ENCODE results near the gene LZTS2.
"Not testable (repeated sequence)": the region's sequence is repeated elsewhere in the genome, so short reads cannot be mapped to it uniquely, and the experiment has no call there.

The LZTS2 gene

GRCh38 chr10:101034404-101034803 is 34.8 kb downstream of the LZTS2 start:
- not testable (repeated sequence) for DNase-seq

GRCh38 chr10:101035314-101035713 is 35.7 kb downstream of the LZTS2 start:
- no peak for DNase-seq

DNA sequence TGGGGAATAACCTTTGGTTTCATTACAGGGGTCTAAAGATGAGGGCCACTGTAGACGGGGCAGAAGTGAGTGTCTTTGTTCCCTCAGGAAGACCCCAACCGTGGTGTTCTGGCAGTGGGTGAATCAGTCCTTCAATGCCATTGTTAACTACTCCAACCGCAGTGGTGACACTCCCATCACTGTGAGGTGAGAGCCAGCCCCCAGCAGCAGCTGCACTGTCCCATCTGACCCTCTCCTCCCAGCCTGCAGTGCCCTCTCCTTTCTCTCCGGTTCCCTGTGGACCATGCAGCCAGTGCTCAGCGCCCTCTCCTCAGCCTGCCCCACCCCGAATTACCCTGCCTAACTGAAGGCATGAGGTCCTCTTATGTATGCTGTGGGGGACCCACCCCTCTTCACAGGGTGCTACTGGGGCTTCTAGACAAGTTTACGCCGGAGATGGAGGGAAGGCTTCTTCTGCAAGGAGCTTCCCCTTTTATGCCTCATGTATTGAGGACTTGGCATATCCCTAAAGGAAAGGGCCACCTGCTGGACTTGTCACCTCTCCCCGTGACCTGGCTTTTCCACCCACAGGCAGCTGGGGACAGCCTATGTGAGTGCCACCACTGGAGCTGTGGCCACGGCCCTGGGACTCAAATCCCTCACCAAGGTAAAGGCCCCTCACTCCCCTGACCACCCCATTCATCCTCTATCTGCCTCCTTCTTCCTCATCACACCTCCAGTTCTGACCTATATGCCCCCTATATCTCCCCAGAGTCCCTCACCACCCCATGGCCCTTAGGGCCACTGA is 36.5 kb downstream of the LZTS2 start:
- no peak for DNase-seq

- DNase-seq = no peak
These were observed 37.1 kb downstream of the LZTS2 start for GRCh38 chr10:101036726-101037125.

DNA sequence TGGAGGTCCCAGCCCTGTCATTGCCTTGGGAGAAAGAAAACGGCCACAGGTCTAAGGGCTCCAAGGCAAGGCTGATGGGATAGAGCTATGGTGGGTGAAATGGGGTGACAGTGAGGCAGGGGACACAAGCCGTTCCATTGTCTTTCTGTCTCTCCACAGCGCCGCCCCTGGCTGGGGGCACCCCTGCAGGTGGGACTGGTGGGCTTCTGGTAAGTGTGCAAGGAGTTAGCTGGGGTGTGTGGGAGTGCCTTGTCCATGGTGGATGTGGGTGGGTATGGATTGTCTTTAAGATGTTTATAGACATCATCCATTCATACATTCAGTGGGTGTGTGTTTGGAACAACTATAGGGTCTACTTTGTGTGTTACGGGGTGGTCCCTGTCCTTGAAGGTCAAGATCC is 38.9 kb downstream of the LZTS2 start:
- DNase-seq = no peak

GRCh38 chr10:101040061-101040460 is 40.5 kb downstream of the LZTS2 start:
- DNase-seq = no peak

DNA sequence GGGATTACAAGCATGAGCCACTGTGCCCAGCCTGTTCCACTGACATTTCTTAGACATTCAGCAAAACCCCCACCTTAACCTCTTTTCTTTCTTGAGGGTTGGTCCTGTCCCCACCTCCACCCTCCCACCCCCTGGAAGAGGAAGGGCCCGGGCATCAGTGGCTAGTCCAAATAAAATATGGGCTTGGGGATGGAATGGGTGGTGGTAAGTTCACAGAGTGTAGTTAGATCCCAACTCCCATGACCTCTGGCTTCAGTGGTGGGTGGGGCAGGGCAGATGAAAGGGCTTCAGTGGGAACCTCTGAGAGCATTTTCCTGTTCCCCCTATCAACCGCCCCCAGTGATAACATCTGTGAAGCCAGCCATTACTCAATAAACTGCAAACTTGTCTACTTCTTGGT is 41.2 kb downstream of the LZTS2 start:
- no peak for DNase-seq

- DNase-seq = peak; percentile 83 to 86
These were observed 41.7 kb downstream of the LZTS2 start for GRCh38 chr10:101041252-101041761.

DNA sequence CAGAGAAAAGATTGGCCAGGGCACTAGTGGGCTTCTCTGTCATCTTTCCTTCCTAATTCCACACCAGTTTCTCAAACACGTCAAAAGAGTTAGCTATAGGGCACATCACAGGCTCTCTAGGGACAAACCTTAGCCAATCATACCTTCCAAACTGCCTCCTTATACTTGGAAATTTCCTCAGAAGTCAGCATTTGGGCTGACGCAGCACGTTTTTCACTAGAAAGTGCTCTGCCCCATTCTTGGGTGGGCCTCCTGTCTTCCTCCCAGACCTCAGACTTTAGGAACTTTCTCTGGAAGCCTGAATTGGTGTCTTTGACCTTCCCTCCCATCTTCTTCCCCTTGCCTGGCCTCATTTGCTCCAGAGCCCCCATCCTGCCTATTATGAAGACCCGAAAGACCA is 42.5 kb downstream of the LZTS2 start:
- no peak for DNase-seq

DNA sequence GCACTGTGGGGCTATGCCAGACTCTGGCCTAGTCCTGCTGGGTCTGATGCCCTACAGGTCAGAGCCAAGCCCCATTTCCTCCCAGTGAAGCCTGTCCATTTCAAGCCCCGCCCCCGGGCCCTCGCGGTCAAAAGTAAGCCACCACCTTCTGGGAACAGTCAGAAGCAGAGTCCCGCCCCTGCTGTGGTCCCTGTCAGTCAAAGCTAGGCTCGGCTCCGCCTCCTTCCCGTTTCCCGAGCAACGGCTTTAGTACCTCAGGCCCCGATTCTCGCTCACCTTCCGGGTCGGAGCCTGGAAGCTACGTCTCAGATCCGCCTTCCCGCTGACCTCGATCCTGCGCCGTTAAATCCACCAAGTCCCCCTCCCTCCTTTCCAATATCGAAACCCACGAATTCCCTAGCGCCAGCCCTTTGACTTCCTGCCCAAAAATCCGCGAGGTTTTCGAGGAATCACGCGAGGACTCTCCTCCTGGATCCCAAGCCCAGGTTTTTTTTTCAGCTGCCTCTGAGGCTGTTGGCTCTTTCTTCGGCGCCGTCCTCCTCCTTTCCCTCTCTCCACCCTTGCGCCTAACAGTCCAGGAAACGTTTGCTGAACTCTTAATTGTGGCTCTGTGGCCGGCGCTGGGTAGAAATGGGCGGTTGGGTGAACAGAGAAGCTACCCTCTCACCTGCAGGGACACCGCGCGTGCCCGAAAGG is 43.2 kb downstream of the LZTS2 start:
- peak; percentile 88 to 89 for DNase-seq

GRCh38 chr10:101043363-101043707 is 43.7 kb downstream of the LZTS2 start:
- DNase-seq = no peak

DNA sequence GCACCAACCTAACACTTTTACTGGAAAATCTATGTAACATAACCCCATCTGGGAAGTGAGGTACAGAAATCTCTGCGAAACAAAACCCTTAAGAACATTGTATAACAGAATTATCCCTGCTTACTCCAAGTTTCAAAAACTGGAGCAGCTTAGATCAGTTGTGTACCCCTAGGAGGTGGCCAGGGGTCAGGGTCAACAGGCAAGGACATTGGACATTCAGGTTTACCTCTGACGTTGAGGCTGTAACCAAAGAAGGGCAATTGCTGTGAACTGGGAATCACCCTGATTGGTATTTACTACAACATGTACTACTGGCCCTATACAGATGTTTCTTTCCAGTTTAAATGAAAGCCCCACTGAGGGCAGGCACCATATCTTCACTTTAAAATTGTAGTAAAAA is 44.5 kb downstream of the LZTS2 start:
- no peak for DNase-seq

DNA sequence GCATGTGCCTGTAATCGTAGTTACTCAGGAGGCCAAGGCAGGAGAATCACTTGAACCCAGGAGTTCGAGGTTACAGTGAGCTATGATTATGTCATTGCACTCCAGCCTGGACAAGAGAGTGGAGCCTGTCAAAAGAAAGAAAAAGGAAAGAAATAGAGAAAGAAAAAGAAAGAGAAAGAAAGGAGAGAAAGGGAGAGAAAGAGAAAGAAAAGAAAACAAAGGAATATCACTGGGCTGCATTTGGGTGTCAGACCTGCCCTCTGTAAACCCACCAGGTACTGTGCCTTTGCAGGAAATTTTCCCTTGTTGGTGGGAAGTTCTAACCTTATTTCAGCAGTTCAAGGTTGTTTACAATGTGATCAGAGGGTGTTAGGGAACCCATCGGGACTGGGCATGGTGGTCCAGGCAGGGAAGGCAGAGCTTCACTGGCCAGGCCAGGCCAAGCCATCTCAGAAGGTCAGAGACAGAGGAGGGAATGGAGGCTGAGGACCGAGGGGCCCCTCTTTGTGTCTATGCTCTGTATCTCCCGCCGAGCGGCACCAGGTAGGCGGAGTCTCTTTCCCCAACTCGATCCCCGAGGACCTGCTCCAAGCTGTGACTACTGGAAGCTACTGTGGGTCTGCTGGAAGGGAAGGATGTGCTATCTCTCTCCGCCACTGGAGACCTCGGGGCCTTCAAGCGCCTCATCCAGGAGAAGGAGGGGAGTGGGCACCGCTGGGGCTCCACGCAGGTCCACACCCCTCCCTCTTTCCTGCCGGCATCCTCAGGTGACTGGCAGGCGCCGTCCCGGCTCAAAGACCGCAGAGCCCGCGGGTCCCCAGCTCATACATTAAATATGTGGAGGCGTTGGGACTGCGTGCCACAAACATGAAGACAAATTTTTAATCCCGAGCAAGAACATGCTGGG is 47.0 kb downstream of the LZTS2 start:
- DNase-seq = no peak

- no peak for DNase-seq
These were observed 47.7 kb downstream of the LZTS2 start for GRCh38 chr10:101047268-101047667.

DNA sequence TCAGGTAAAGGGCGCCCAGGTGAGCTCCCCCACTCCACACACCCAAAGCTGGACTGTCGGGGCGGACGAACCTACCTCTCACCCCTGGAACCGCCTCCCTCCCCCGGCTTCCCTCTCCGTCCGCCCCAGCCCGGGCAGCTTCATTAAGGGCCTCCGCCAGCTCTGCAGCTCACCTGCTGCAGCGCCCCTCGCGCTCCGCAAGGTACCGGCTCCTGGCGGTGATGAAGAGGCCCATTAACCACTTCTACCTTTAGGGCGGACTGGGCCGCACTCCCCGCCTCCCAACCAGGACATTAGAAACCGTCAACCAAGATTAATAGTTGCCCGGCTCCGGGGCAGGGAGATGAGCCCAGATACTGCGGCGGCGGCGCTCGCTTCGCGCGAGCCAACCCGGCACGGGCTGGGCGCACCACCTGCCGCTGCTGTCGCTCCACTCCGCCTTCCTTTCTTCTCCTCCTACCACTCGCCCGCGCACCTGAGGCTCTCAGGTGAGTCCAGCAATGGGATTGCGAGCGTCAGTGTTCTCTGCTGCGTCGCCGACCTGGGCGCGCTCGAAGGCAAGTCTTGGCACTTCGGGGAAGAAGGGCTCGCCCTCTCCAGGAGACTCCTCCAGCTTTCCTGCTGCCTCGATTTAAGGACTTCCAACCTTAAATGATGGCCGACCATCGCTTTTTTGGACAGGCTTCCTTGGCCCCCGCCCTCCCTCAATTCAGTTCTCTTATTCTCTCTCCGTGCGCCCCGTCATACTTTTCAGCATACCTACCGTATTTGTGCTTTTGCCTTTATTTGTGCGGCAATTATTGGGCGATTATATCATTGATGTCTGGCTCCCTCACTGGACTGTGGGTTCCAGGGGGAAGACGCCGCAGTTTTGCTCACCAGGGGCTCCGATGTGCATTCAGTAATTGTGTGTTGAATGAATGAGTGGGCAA is 48.6 kb downstream of the LZTS2 start:
- DNase-seq = no peak

GRCh38 chr10:101050208-101051069 is 50.8 kb downstream of the LZTS2 start:
- DNase-seq = peak; percentile 74 to 81

- no peak for DNase-seq
These were observed 52.7 kb downstream of the LZTS2 start for GRCh38 chr10:101052285-101052684.

- DNase-seq = no peak
These were observed 53.9 kb downstream of the LZTS2 start for GRCh38 chr10:101053516-101053915.

GRCh38 chr10:101054351-101054750 is 54.7 kb downstream of the LZTS2 start:
- DNase-seq = no peak

- no peak for DNase-seq
These were observed 55.3 kb downstream of the LZTS2 start for GRCh38 chr10:101054876-101055275.

DNA sequence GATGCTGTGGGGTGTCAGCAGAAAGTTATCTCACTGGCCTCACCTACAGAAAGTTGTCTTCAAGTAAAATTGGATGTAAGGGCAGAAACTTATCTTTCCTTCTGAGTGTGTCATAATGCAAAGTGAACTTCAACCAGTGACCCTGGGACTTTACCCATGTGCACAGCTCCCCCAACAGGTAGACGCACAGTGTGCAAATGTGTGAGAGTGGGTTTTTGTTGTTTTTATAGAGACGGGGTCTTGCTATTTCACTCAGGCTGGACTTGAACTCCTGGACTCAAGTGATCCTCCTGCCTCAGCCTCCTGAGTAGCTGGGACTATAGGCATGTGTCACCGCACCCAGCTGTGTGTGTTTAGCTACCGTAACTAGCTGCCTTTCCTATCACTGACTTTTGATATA is 55.8 kb downstream of the LZTS2 start:
- no peak for DNase-seq

Data from CD4-positive, alpha-beta T cell treated with Interleukin-4 for 1 hour (primary cell).